Measurements from ENCODE around the gene TAGAP. TPM values are rescaled to one million over a fixed set of nuclear protein-coding genes. Genes with fewer than 3 reads are reported as not detected.

TAGAP gene
- total and polyA plus RNA-seq, 7 donors = 0.06 to 1.2 (median 0.42) TPM

GRCh38 chr6:159062976-159063375 lies 18.2 kb upstream of the TAGAP start:
- 69 to 86% (median 75%) methylated on average over 2 of the region's 2 CpGs for WGBS, 3 donors
- H3K9me3 ChIP-seq = no peaks in the 10 kb centered on the region
- intact Hi-C loops (cut with DNase I) = no loop called here
- no peaks in the 10 kb centered on the region for H3K36me3 ChIP-seq (ENCODE audit: insufficient read depth in 1 of 2, low read depth in 1 of 2)
- ATAC-seq (no peak), DNase-seq (no peak)
- no peak overlapping the region for H3K4me3 ChIP-seq
- TF ChIP-seq CTCF (IDR thresholded peaks at IDR 0.05) = no peak
- no peaks in the 10 kb centered on the region for H3K27me3 ChIP-seq (ENCODE audit: insufficient read depth in 3 of 3, low read length in 2 of 3)
- H3K27ac ChIP-seq = no peak overlapping the region
- H3K4me1 ChIP-seq = no peaks in the 10 kb centered on the region

- H3K4me3 ChIP-seq = no peak overlapping the region
- WGBS, 3 donors = 81 to 85% (median 83%) methylated on average over 3 of the region's 3 CpGs
- no peak for DNase-seq
- no peaks in the 10 kb centered on the region for H3K4me1 ChIP-seq
- no peak for ATAC-seq
- no peaks in the 10 kb centered on the region for H3K9me3 ChIP-seq
- peaks cover 0 to 3% (median 0%) of the 10 kb centered on the region in 3 donors for H3K27me3 ChIP-seq (ENCODE audit: insufficient read depth in 3 of 3, low read length in 2 of 3)
- TF ChIP-seq CTCF (IDR thresholded peaks at IDR 0.05) = no peak
- H3K27ac ChIP-seq = no peak overlapping the region
- intact Hi-C loops (cut with DNase I) = no loop called here
- H3K36me3 ChIP-seq (ENCODE audit: insufficient read depth in 1 of 2, low read depth in 1 of 2) = no peaks in the 10 kb centered on the region
Measured at GRCh38 chr6:159062564-159062945, 17.8 kb upstream of the TAGAP start.

GRCh38 chr6:159061805-159062563 lies 17.2 kb upstream of the TAGAP start:
- DNase-seq = no peak

GRCh38 chr6:159061146-159061545 lies 16.4 kb upstream of the TAGAP start:
- DNase-seq (no peak), ATAC-seq (no peak)
- WGBS, 3 donors = 84 to 87% (median 86%) methylated on average over 7 of the region's 7 CpGs
- Histone ChIP-seq H3K4me3 (no peak overlapping the region), H3K36me3 (ENCODE audit: insufficient read depth in 1 of 2, low read depth in 1 of 2) (no peaks in the 10 kb centered on the region), H3K27me3 (ENCODE audit: insufficient read depth in 3 of 3, low read length in 2 of 3) (peaks cover 0 to 4% (median 0%) of the 10 kb centered on the region in 3 donors), H3K4me1 (no peaks in the 10 kb centered on the region), H3K27ac (no peak overlapping the region), H3K9me3 (no peaks in the 10 kb centered on the region)
- intact Hi-C loops (cut with DNase I) = no loop called here
- no peak for TF ChIP-seq CTCF (IDR thresholded peaks at IDR 0.05)

More at GRCh38 chr6:159061805-159062563, 17.2 kb upstream of the TAGAP start:
- ATAC-seq = no peak
- intact Hi-C loops (cut with DNase I) = no loop called here
- no peak overlapping the region for H3K27ac ChIP-seq
- WGBS, 3 donors = 68 to 75% (median 70%) methylated on average over 10 of the region's 10 CpGs
- H3K9me3 ChIP-seq = no peaks in the 10 kb centered on the region
- H3K4me3 ChIP-seq = no peak overlapping the region
- TF ChIP-seq CTCF (IDR thresholded peaks at IDR 0.05) = no peak
- H3K27me3 ChIP-seq (ENCODE audit: insufficient read depth in 3 of 3, low read length in 2 of 3) = peaks cover 0 to 3% (median 0%) of the 10 kb centered on the region in 3 donors
- no peaks in the 10 kb centered on the region for H3K4me1 ChIP-seq
- no peaks in the 10 kb centered on the region for H3K36me3 ChIP-seq (ENCODE audit: insufficient read depth in 1 of 2, low read depth in 1 of 2)

All from psoas muscle (tissue), 8 donors.